ENCODE data around the gene CUL1.

DNA sequence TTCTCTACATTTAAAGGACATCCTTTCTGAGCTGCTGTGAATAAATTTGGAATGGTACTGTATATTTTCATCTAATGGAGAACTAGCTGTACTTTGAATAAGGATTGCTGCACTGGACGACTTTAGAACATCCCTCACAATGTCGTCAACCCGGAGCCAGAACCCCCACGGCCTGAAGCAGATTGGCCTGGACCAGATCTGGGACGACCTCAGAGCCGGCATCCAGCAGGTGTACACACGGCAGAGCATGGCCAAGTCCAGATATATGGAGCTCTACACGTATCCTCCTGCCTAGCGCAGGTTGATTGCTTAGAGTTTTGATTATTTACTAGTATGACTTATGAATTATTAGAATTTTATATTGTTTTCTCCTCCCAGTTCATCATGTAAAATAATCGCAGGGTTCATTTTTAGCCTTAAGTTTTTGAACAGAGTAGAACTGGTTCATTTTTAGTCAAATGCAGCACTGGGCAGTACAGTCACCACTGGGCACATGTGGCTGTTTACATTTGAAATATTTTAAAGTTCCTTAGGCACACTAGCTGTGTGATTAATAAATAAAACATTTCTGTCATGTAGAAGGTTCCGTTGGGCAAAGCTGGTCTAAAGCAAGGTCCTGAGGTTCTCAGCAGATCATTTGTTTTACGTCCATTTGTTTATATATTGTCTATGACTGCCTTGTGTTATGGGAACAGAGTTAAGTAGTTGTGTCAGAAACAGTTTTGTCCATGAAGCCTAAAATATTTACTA is 31.5 kb downstream of the CUL1 start:
- TF ChIP-seq EZH2 (IDR thresholded peaks at IDR 0.05; ENCODE audit: low read length, unreplicated experiment) = no peak
- no peak for TF ChIP-seq CTCF (conservative IDR thresholded peaks at IDR 0.05; ENCODE audit: low read depth, low read length)
- TF ChIP-seq EZH2phosphoT487 (IDR thresholded peaks at IDR 0.05; ENCODE audit: borderline replicate concordance, low read length) = no peak

Data from PC-3 (cell line).